ENCODE measurements around the gene AATF.

GRCh38 chr17:36935671-36936454 lies 12.9 kb upstream of the AATF start:
- TF ChIP-seq CTCF (IDR thresholded peaks at IDR 0.05; ENCODE audit: low read length) = no peak
- no peak for TF ChIP-seq EZH2 (IDR thresholded peaks at IDR 0.05; ENCODE audit: borderline replicate concordance, low read length)
